SU-DHL-6 (cell line): Measurements from ENCODE around the gene STARD6.

Experiments used
- CTCF ChIP-seq: fragments of 200-600 bp; sonication (generic); IDR thresholded peaks from one replicate; pipeline ENCODE4 v1.5.1; 2017; ENCODE audit warnings: antibody characterized with exemption, mild to moderate bottlenecking, low read length, moderate library complexity; ENCODE audit not compliant: insufficient read depth, poor library complexity, severe bottlenecking
- EZH2phosphoT487 ChIP-seq: fragments of 200-600 bp; sonication (generic), shearing (Covaris generic); conservative IDR thresholded peaks from 2 replicates; pipeline ENCODE4 v1.6.1; 2018; ENCODE audit warnings: mild to moderate bottlenecking, antibody characterized with exemption, low read length, moderate library complexity, mixed read lengths

- TF ChIP-seq CTCF = no peak
- TF ChIP-seq EZH2phosphoT487 = no peak
These were observed 36.1 kb upstream of the STARD6 start for GRCh38 chr18:54393648-54394294.
